NCI-H2107 (cell line): ENCODE results near the gene CCDC86.

Source experiments
- DNase-seq: peaks from one replicate; lab custom pipeline; 2025; lab: John Stamatoyannopoulos, UW

CCDC86 gene

GRCh38 chr11:60831143-60831500 is 10.8 kb upstream of the CCDC86 start:
- peak; percentile 84 for DNase-seq

GRCh38 chr11:60831501-60832079 is 10.3 kb upstream of the CCDC86 start:
- DNase-seq = no peak

- no peak for DNase-seq
These were observed 7.0 kb upstream of the CCDC86 start for GRCh38 chr11:60834742-60835533.

- no peak for DNase-seq
These were observed 6.4 kb upstream of the CCDC86 start for GRCh38 chr11:60835534-60835846.

- DNase-seq = no peak
These were observed 4.9 kb upstream of the CCDC86 start for GRCh38 chr11:60836866-60837515.

GRCh38 chr11:60838132-60838531 is 3.8 kb upstream of the CCDC86 start:
- DNase-seq = no peak

- DNase-seq = no peak
These were observed 1.2 kb upstream of the CCDC86 start for GRCh38 chr11:60840470-60841430.

- no peak for DNase-seq
These were observed 1.0 kb downstream of the CCDC86 start for GRCh38 chr11:60842668-60843600.

- no peak for DNase-seq
These were observed 2.3 kb downstream of the CCDC86 start for GRCh38 chr11:60844045-60844869.

- DNase-seq = no peak
These were observed 2.9 kb downstream of the CCDC86 start for GRCh38 chr11:60844870-60845221.

- DNase-seq = no peak
These were observed 3.4 kb downstream of the CCDC86 start for GRCh38 chr11:60845338-60845737.

- DNase-seq = no peak
These were observed 5.4 kb downstream of the CCDC86 start for GRCh38 chr11:60847281-60847680.

GRCh38 chr11:60847896-60848295 is 6.0 kb downstream of the CCDC86 start:
- DNase-seq = no peak

GRCh38 chr11:60848714-60849151 is 6.8 kb downstream of the CCDC86 start:
- no peak for DNase-seq

GRCh38 chr11:60849641-60850520 is 8.0 kb downstream of the CCDC86 start:
- no peak for DNase-seq

- DNase-seq = no peak
These were observed 9.6 kb downstream of the CCDC86 start for GRCh38 chr11:60851327-60852104.

- DNase-seq = no peak
These were observed 10.4 kb downstream of the CCDC86 start for GRCh38 chr11:60852117-60852981.
